HPDE6-E6E7 (cell line): Measurements from ENCODE around the gene CYB5B.

Source experiments
- DNase-seq: peaks from one replicate; pipeline ENCODE4 v3.0.0; 2011; ENCODE audit warnings: missing footprints; ENCODE audit errors: extremely low spot score

The CYB5B gene

DNA sequence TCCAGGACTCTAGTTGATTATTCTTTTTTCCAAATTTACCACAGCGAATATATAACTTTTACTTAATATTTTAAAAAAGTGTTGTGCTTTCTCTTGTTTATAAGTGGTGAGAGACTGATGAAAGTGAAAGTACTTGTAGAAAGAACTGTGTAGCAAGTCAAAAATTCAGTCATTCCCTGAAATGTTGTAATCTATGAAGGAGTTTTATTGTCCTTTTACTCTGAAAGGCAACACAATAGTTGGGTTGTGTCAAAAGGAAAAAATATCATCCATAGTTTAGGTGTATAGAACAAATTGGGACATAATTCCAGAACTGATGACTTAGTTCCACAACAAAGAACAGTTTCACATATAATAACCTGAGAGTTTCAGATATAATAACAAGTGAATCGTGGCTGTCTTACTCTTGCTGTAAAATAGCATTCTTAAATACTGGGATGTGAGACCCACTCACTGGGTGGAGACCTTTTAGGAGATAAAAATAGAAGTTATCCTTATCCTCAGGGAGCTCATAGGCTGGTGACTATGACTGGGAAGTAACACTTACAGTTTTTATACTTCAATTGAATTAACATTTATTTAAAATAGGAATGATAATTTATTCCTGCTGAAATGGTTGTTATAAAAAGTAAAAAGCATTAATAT, 20.6 kb downstream of the CYB5B start:
- DNase-seq = no peak

DNA sequence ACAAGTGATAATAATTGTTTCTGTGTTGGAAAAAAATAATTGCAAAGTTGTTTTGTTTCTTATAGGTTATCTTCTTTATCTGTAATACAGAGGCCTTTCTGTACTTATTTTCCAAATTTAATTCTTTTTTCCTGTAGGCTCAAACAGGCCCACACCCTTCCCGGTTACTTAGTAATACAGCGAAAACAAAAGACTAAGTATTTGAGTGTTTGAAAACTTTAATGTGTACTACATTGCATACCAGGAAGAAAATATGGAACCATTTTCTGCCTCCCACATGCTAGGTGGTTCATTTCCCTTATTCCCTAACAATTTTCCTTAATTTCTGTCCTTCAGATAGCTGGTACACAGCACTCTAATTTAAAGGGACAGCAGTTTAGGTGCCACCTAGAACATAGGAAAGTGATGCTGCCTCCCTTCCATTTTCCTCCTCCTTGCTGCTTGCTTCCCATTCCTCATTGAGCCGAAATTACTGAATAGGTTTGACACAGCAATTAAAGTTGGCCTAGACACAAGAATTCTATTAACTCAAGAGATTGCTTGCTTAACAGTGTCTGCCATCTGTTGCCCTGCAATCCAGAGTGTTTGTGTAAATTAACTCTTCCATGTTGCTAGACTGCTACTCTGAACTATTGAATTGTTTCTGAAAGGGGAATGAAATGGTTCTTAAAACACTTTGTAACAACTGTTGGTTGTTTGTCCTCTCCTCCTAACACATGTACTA, 24.2 kb downstream of the CYB5B start:
- no peak for DNase-seq

DNA sequence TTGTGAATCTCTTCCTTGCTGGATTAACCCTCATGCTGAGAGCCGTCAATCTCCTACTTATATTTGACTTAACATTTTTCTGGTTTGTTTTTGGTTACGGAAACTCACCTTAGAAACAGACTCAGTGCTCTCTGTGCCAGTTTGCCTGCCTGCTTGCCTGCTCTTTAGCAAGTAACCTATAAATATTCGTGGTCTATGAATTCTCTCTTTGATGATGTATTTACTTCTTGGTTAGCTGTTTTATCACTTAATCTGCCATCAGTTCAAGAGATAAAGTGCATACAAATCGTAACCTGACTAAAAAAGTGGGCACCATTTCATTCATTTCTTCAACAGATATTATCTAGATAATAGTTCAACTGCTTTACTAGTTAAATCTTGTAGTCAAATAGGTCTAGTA, 26.7 kb downstream of the CYB5B start:
- DNase-seq = no peak

DNA sequence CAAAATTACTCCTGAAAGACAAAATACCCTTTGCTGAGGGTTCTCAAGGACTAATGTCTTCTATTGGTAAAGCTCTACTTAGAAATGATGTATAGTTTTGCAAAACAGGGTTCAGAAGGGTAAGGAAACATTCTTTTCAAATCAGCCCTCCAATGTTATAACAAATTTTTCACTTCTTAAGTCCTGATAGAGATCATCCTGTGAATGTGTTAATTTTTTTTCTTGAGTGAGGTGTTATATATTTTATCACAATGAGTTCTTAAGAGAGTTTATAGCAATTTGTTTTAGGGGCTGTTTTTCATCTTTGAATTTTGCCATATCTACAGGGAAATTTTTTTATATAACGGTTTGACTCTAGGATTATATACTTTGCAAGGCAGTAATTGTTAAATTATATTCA, 29.5 kb downstream of the CYB5B start:
- no peak for DNase-seq

DNA sequence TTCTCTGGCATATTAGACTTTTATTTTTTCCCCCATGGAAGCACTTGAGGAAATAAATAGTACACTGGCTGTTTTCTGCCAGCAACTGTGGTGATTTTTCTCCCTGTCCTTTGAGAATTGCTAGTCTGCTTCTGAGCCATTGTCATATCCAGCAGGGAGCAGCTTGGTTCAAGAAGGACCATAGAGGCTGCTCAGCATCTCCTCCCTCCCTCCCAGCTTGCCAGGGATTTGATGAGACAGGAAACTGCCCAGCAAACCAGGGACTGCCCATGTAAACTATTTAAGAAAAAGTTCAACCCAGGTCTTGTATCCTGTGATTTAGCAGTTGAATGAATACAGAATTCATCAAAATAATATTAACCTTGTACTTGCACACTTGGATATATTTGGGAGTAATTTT, 39.5 kb downstream of the CYB5B start:
- DNase-seq = no peak

DNA sequence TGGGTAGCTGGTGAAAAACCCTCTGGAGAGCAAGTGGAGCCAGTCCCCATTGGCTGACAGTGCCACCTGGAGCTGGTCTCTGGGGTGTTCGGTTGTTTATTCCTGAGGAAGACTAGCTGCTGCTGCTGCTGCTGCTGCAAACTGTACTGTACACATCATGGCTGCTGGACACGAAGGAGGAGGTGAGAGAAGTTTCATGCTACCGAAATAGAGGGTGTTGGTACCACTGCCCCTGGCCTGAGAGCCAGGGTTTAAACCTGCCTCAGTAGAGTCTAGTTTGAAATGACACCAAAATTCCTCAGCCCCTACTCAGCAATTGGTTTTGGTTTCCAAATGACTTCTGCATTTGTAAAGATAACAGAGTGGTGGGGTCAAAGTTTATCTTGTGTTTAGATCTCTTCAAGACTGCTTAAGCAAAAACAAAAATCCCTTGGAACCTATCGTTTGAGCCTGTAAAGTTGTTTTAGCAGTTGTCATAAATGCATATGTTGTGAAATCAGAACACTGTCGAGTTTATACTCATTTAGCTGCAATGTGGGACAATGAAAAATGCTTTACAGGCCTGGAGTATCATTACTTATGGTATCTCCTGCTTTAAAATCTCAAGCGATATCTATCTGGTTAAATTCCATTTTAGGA, 40.8 kb downstream of the CYB5B start:
- no peak for DNase-seq

DNA sequence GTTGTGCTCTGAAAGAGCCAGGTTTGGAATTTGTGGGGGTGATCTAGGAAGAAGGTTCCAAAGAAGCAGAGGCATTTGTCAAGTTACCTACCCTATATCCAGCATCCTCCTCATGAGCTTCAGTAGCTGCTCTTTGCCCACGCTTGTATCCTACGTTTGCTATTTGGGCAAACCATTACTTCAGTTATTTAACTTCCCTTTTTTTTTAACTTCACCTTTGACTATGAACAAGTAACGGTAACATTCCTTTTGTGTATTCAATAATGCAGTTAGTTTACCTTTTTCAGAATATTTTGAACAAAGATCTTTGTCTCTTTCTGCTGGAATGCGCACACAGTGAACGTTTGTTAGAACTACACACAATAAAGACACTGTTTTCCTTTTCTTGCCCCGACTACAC, 41.5 kb downstream of the CYB5B start:
- no peak for DNase-seq

DNA sequence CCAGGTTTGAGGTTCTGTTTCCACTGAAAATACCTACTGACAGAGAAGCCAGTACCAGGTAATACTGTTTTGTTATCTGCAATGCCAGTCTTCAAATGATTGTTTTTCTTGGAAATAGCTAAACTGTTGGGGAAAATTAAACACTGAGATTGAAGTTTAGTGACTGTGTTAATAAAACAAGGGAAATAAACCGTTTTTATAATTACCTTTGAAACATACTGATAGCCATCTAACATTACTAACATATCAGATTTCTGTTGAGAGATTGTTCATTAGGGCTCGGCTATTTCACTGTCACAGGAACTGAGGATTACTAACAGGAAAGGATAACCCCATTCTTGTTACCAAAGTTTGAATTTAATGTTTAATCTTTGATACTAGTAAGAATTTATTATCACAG, 42.1 kb downstream of the CYB5B start:
- no peak for DNase-seq

DNA sequence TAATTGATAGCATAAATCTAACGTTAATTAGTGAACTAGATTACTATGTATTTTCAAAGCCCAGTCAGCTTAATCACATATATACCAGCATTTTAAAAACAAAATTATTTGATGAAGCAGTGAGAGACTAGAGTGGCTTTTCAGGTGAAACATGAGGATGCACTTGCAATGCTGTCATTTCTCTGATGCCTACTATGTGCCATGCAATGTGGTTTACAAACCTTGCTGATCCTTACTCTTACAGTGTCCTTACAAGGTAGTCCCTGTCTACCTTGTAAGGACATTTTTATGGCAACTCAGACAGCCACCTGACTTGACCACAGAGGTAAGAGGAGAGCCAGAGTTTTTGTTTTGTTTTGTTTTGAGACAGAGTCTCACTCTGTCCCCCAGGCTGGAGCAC, 42.7 kb downstream of the CYB5B start:
- DNase-seq = no peak

DNA sequence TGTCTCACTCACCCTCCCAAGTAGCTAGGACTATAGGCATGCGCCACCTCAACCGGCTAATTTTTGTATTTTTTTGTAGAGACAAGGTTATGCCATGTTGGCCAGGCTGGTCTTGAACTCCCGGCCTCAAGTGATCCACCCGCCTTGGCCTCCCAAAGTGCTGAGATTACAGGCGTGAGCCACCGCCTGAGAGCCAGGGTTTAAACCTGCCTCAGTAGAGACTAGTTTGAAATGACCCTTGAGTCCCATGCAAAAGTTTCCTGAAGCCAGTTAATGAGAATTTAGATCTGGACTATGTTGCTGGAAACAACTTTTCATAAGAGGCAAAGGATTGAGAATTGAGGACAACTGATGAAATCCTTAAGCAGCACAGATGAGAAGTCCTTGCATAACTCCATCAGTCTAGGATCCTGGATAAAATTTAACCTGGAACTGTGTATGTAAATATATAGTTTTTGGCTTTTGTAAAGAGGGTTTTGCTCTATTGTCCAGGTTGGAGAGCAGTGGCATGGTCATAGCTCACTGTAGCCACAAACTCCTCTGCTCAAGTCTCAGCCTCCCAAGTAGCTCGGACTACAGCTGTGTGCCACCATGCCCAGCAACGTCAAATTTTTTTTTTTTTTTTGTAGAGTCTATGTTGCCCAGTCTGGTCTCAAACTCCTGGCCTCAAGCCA, 43.2 kb downstream of the CYB5B start:
- DNase-seq = no peak

DNA sequence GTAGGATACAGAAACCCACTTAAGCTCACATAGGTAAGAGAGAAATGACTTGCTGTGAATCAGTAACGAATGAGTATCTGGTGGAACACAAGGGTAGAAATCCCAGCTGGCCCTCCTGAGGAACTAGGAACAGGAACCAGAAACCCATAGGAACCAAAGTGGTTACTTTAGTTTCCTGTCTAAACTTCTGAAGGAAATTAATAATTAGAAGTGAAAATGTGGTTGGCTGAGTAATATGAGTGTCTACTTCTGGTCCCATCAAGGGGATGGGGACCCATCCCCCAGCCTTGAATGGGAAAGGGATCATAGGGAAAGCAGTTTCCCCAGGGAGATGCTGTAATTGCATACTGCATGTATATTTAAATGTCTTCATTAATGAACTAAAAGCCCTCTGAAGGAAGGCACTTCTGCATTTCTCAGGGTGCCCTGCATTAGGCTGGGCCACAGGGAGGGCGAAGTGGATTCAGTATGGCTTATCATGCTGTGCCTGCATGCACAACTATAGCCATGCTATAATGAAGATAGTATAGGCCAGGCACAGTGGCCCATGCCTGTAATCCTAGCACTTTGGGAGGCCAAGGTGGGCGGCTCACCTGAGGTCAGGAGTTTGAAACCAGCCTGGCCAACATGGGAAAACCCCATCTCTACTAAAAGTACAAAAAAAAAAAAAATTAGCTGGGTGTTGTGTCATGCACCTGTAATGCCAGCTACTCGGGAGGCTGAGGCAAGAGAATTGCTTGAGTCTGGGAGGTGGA, 45.6 kb downstream of the CYB5B start:
- DNase-seq = no peak

DNA sequence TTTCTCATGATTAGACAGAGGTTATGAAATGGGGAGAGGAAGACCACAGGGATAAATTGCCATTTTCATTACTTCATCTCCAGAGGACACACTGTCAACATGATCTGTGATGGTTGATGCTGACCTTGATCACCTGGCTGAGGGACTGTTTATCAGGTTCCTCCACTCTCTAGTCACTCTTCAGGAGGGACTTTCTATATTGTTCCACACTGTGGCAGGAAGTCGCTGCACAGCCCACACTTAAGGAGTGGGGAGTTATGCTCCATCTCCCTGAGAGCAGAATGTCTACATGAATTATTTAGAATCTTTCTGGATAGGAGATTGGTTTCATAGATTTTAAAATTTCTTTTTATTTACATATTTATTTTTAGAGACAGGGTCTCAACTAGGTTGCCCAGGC, 46.7 kb downstream of the CYB5B start:
- DNase-seq = no peak

DNA sequence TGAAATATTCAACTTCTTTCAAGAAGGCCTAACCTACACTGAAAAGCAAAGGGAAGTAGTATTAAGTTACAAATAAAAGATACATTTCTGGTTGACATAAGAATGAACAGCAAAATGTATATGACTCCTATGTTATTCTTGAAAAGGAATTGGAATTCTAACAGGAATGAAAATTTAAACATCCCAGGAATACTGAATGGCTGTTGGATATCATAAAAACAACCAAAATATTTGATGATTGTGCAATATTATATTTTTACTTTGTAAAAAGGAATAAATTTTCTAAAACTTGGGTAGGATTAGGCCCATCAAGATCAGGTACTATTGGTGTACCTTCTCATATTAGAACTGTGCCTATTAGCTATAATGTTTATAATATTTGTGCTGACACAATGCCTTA, 50.0 kb downstream of the CYB5B start:
- no peak for DNase-seq

DNA sequence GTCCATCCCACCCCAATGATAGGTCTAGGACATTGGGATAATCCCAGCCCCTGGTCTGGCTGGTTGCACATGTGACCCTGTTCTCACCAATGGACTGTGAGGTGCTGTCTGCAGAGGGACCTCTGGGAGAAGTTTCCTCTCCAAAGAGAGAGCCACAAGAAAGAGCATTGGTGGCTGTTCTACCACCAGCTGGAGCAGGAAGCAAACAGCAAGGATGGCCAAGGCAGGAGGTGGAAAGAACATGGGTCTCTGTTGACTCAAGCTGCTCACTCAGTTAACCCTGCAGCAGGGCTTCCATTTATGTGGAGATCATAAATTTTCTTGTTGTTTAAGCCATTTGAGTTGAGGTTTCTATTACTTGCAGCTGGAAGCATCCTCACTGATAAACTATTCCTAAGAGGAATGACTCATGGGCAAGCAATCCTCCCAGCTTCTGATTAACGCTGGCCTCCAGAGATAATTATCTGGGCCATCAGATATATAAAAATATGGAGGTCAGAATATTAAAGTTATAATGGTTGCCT, 52.6 kb downstream of the CYB5B start:
- DNase-seq = no peak

DNA sequence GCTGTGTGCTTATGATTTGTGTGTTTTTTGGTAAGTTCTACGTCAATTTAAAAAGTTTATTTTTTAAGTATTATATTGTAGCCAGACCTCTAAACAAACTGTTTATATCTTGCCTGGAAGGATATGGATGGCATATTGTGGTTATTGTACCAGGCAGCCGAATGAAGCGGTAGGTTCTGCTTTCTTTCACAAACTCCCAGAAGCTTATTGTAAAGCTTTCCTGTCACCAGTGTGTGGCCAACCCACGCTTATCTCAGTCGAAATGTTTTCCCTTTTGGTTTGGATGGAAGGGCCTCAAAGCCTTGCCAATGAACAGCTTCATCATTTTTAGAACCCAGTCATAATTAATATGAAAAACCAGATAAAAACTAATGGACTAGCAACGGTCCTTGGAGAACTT, 53.1 kb downstream of the CYB5B start:
- DNase-seq = no peak

DNA sequence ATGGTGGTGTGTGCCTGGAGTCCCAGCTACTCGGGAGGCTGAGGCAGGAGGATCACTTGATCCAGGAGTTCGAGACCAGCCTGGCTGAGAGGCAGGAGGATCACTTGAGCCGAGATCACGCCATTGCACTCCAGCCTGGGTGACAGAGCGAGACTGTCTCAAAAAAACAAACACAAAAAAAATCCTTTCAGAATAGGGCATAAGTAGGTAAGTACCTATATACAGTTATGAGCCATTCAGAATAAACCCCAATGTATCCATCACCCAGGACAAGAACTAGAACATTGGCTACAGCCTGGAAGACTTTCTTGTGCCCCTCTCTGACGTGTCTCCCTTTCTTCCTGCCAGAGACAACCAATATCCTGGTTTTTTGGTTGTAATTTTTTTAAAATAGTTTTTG, 54.3 kb downstream of the CYB5B start:
- DNase-seq = no peak

DNA sequence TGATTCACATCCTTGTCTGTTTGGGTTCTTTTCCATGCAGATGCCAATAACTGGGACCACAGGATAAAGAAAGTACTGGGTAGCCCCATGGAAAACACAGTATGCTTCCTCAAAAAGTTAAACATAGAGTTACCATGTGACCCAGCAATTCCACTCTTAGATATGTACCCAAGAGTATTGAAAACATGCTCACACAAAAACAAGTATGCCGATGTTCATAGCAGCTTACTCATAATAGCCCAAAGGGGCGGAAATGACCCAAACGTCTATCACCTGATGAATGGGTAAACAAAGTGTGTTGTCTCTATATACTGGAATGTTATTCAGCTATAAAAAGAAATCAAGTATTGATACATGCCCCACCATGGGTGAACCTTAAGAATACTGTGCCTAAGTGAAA, 55.4 kb downstream of the CYB5B start:
- no peak for DNase-seq

DNA sequence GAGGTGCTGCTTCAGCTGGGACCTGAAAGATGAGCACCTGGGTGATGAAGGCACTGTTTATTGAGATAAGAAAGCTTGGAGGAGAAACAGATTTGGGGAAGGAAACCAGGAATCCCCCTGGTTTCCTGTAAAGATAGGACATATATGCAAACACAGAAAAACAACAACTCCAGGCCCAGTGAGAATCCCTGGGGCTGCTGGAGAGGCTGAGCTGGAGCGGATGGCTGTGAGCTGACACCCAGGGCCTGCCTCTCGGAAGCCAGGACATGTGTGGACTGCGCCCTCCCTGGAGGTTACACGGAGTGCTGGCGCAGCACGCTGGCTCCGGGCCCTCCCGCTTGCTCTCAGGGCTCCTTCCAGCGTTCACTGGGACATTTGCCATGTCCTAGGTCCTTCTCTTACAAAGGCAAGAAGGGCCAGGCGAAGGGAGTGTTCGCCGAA, 57.5 kb downstream of the CYB5B start:
- no peak for DNase-seq

DNA sequence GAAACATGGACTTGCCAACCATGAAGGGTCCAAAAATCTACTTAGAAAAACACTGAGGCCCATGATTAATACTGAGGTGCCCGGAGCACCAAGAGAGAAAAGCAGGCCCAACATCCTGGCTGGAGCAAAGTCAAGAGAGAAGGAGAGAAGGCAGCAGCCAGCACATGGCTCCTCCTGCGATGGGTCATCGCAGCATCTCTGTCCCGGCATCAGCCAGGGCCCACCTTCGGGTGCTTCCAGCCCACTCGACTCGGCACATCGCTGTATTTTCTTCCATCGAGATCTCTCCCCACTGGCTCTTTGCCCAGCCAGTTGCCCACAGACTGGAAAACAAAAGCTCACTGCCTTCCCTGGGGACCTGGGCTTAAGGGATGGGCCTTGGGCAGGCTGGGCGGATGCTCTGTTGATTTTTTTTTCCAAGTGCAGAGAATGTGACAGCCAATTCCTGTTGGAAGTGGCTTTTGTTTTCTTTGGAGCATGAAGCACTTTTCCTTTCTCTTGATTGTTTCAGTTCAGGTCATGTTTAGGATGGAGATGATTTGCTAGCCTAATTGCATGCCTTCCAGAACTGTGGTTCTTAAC, 58.1 kb downstream of the CYB5B start:
- DNase-seq = no peak

DNA sequence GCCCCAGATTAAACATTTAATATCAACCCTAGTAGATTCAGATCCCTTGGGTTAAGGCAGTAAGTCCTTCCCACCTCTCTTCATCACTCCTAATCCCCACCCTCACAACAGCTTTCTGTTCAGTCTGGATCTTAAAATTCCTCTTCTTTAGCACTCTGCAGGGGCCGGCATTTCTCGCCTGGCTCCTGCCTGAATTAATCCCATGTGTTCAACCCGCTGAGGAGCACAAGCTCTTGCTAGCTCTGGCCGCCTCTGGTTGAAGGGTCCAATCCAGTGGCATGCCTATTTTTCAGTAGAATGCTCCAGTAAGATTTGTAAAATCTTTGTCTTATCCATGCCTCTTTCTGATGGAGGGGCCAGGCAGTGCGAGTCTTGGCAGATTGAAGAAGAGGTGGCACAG, 59.2 kb downstream of the CYB5B start:
- no peak for DNase-seq

DNA sequence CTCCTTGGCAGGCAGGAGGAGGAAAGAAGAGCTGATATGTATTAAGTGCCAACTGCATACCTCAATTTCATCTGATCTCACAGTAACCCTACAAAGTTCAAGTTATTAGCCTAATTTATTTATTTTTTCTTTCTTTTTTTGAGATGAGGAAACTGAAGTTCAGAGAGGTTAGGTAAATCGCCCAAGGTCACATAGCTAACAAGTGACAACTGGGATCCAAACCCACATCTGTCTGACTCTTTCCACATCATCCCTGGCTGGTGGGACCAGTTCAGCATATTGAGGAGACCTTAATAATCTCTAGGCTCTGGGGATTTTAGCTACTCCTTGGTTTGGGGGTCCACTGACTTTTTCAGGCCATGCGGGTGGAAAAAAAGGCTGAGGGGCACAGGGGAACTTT, 60.9 kb downstream of the CYB5B start:
- no peak for DNase-seq
